GM18907 (cell line): ENCODE data around the gene GSK3B.
A peak's percentile ranks its signal among the peaks of the same experiment; 100 is the strongest.

ENCODE experiments used
- ATAC-seq: cut with Tn5 transposase; IDR thresholded peaks from one replicate; pipeline ENCODE4 v1.9.1; 2021; ENCODE audit warnings: mild to moderate bottlenecking, moderate library complexity; ENCODE audit not compliant: unreplicated experiment

The GSK3B gene

GRCh38 chr3:120093911-120094775, at the start of gene GSK3B:
Gene GSK3B, minus strand, starts transcription at chr3:120094447. Its CDS starts 1,013 bp downstream, at chr3:120093434.
- peak; percentile 9 for ATAC-seq

GRCh38 chr3:120143676-120144075, 49.4 kb upstream of the GSK3B start:
- ATAC-seq = no peak

GRCh38 chr3:120142236-120142635, 48.0 kb upstream of the GSK3B start:
- no peak for ATAC-seq

- no peak for ATAC-seq
These were observed 46.0 kb upstream of the GSK3B start for GRCh38 chr3:120140098-120140742.

GRCh38 chr3:120139140-120139539, 44.9 kb upstream of the GSK3B start:
- no peak for ATAC-seq

- no peak for ATAC-seq
These were observed 43.3 kb upstream of the GSK3B start for GRCh38 chr3:120137548-120137947.

- ATAC-seq = no peak
These were observed 36.4 kb upstream of the GSK3B start for GRCh38 chr3:120130656-120131055.

GRCh38 chr3:120129718-120130513, 35.7 kb upstream of the GSK3B start:
- no peak for ATAC-seq

- no peak for ATAC-seq
These were observed 34.8 kb upstream of the GSK3B start for GRCh38 chr3:120129051-120129450.

GRCh38 chr3:120125992-120126391, 31.7 kb upstream of the GSK3B start:
- no peak for ATAC-seq

GRCh38 chr3:120119846-120120510, 25.7 kb upstream of the GSK3B start:
- no peak for ATAC-seq

GRCh38 chr3:120114981-120115380, 20.7 kb upstream of the GSK3B start:
- no peak for ATAC-seq

- no peak for ATAC-seq
These were observed 20.1 kb upstream of the GSK3B start for GRCh38 chr3:120114376-120114775.

- no peak for ATAC-seq
These were observed 19.2 kb upstream of the GSK3B start for GRCh38 chr3:120113128-120114116.

- no peak for ATAC-seq
These were observed 17.7 kb upstream of the GSK3B start for GRCh38 chr3:120111898-120112297.

GRCh38 chr3:120103276-120103675, 9.0 kb upstream of the GSK3B start:
- no peak for ATAC-seq

GRCh38 chr3:120102674-120103073, 8.4 kb upstream of the GSK3B start:
- no peak for ATAC-seq

- no peak for ATAC-seq
These were observed 8.0 kb upstream of the GSK3B start for GRCh38 chr3:120102232-120102631.

GRCh38 chr3:120101624-120102023, 7.4 kb upstream of the GSK3B start:
- ATAC-seq = peak; percentile 47

GRCh38 chr3:120100711-120101110, 6.5 kb upstream of the GSK3B start:
- ATAC-seq = no peak
